Left lung (tissue), 10 donors: ENCODE results near the gene ACTBL2. TPM values are rescaled to one million over a fixed set of nuclear protein-coding genes. Genes with fewer than 3 reads are reported as not detected.
"Not testable (repeated sequence)": the region's sequence is repeated elsewhere in the genome, so short reads cannot be mapped to it uniquely, and the experiment has no call there.

Experiments
- ATAC-seq: fragments of 200-7000 bp; cut with Tn5 transposase; one replicate; pipeline ENCODE4 v1.9.1; 2020; ENCODE audit warnings: moderate library complexity
- DNase-seq, 4 donors: peaks; one replicate each; pipeline ENCODE4 v3.0.0-alpha.2; 2013 to 2020
- H3K27ac ChIP-seq, 2 donors: fragments of 200-600 bp; sonication (generic) in 1 of 2; one replicate each; pipeline versions ENCODE4 v1.5.0 to v1.8.0; 2020 to 2021
- H3K27me3 ChIP-seq, 2 donors: fragments of 200-600 bp; sonication (generic) in 1 of 2; one replicate each; pipeline versions ENCODE4 v1.5.0 to v1.8.0; 2020 to 2021
- H3K36me3 ChIP-seq, 2 donors: fragments of 200-600 bp; sonication (generic) in 1 of 2; one replicate each; pipeline versions ENCODE4 v1.5.0 to v1.8.0; 2020 to 2021
- H3K4me1 ChIP-seq, 2 donors: fragments of 200-600 bp; one replicate each; pipeline ENCODE4 v1.8.0; 2021
- H3K4me3 ChIP-seq, 2 donors: fragments of 200-600 bp; sonication (generic) in 1 of 2; one replicate each; pipeline versions ENCODE4 v1.5.0 to v1.8.0; 2020 to 2021; ENCODE audit warnings: mild to moderate bottlenecking in 1 of 2
- H3K9me3 ChIP-seq, 2 donors: fragments of 200-600 bp; sonication (generic) in 1 of 2; one replicate each; pipeline versions ENCODE4 v1.5.0 to v1.8.0; 2020 to 2021
- intact Hi-C, 2 donors: fragments of 100-400 bp; cut with DNase I; formaldehyde crosslinking; loops; one replicate each; pipeline versions ENCODE4 v1.11.2 to v1.14.2; 2022
- polyA plus RNA-seq, 6 donors: library from polyadenylated mRNA; unstranded; fragments of 120-200 nt; gene quantifications; one replicate each; pipeline ENCODE4 v1.2.1, GENCODE V29; 2013; ENCODE audit not compliant: insufficient read length in 6 of 6
- total RNA-seq, 2 donors: library from RNA; stranded (reverse); fragmentation: NEBNext Ultra II Directional; extraction: Animal tissue kit (Norgen Biotek cat#: 25700); gene quantifications; one replicate each; pipeline ENCODE4 v1.2.1, GENCODE V29; 2021
- TF ChIP-seq, protein P1 (sequence below), 2 donors: fragments of 200-600 bp; sonication (generic) in 1 of 2; IDR thresholded peaks; one replicate each; pipeline versions ENCODE4 v1.5.0 to v1.8.0; 2021; ENCODE audit warnings: antibody characterized with exemption in 2 of 2
- donor health status: DM: no; HTN: yes; CAD: no.
- donor health status: DM: no; HTN: no; CAD: no.

Gene ACTBL2
- total and polyA plus RNA-seq, 8 donors: 0.16 to 0.29 TPM; not detected in 6

DNA sequence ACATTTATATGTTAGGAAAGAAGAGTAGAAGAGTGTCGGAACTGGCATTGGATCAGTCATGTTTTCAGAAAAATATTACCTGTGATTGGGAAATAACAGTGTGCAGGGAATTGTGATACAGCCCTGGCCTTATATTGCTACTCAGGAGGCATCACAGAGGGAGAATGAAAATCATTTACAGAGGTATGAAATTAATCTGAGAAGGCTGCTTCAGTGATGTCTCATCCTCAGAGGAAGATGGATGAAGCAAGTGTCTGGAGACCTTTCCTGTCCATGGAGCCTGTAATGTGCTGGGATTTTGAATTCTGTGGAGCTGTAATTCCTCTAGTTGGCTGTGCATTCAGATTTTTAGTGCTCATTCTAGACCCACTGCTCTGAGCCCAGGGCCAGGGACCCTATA, 3.8 kb downstream of the ACTBL2 start:
- H3K9me3 ChIP-seq: peaks cover 0 to 5% of the 10 kb centered on the region in 2 donors
- TF ChIP-seq, protein P1, sequence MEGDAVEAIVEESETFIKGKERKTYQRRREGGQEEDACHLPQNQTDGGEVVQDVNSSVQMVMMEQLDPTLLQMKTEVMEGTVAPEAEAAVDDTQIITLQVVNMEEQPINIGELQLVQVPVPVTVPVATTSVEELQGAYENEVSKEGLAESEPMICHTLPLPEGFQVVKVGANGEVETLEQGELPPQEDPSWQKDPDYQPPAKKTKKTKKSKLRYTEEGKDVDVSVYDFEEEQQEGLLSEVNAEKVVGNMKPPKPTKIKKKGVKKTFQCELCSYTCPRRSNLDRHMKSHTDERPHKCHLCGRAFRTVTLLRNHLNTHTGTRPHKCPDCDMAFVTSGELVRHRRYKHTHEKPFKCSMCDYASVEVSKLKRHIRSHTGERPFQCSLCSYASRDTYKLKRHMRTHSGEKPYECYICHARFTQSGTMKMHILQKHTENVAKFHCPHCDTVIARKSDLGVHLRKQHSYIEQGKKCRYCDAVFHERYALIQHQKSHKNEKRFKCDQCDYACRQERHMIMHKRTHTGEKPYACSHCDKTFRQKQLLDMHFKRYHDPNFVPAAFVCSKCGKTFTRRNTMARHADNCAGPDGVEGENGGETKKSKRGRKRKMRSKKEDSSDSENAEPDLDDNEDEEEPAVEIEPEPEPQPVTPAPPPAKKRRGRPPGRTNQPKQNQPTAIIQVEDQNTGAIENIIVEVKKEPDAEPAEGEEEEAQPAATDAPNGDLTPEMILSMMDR (IDR thresholded peaks at IDR 0.05): no peak
- no peaks in the 10 kb centered on the region for H3K4me1 ChIP-seq
- no peaks in the 10 kb centered on the region for H3K27me3 ChIP-seq
- H3K27ac ChIP-seq: no peak overlapping the region
- ATAC-seq: no peak
- no peaks in the 10 kb centered on the region for H3K36me3 ChIP-seq
- DNase-seq: no peak
- intact Hi-C loops: no loop called here
- H3K4me3 ChIP-seq: no peak overlapping the region

DNA sequence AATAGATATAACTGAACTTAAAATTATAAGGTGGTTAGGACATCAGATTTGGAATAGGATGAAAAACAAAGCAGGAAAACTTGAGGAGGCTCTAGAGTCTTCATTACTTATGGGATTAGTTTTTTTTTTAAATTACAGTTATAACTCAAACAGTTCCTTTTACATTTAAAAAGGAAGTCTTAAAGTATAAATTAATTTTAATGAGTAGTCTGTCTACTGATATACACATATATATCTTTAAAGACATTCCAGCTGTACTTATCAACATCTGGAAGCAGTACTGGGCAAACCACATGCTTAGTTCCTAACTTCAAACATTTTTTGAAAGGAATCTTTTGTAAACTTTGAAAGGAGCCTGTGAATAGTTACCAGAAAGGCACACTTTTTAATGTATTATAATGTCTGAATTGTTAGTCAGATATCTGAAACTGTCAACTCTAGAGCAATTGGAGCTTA, 6.0 kb downstream of the ACTBL2 start:
- Histone ChIP-seq H3K27ac (no peak overlapping the region), H3K36me3 (no peaks in the 10 kb centered on the region), H3K4me1 (no peaks in the 10 kb centered on the region), H3K9me3 (peaks cover 0 to 5% of the 10 kb centered on the region in 2 donors), H3K27me3 (no peaks in the 10 kb centered on the region), H3K4me3 (no peak overlapping the region)
- TF ChIP-seq, protein P1 (IDR thresholded peaks at IDR 0.05): no peak
- DNase-seq (no peak), ATAC-seq (no peak)
- intact Hi-C loops: no loop called here

DNA sequence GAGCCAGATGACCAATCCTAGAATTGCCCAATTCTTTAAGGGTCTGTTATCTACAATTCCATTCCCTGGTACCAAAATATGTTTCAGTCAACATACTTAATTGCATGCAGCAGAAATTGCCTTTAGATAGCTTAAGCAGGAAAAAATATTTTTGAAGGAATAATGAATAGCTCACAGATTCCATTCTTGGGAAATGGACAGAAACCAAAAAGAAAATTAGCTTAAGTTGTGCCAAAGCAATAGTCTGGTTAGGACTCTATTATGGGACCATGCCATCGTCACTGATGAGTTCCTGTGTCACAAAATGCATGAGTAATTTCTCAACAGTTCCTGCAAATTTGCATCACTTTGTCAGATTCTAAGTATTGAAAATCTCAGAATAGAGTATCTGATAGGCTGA, 12.3 kb downstream of the ACTBL2 start:
- DNase-seq: no peak
- TF ChIP-seq, protein P1 (IDR thresholded peaks at IDR 0.05): no peak
- Histone ChIP-seq H3K27me3 (no peaks in the 10 kb centered on the region), H3K4me3 (no peak overlapping the region), H3K9me3 (no peaks in the 10 kb centered on the region), H3K27ac (no peak overlapping the region), H3K36me3 (no peaks in the 10 kb centered on the region), H3K4me1 (no peaks in the 10 kb centered on the region)
- no peak for ATAC-seq
- intact Hi-C loops: no loop called here

DNA sequence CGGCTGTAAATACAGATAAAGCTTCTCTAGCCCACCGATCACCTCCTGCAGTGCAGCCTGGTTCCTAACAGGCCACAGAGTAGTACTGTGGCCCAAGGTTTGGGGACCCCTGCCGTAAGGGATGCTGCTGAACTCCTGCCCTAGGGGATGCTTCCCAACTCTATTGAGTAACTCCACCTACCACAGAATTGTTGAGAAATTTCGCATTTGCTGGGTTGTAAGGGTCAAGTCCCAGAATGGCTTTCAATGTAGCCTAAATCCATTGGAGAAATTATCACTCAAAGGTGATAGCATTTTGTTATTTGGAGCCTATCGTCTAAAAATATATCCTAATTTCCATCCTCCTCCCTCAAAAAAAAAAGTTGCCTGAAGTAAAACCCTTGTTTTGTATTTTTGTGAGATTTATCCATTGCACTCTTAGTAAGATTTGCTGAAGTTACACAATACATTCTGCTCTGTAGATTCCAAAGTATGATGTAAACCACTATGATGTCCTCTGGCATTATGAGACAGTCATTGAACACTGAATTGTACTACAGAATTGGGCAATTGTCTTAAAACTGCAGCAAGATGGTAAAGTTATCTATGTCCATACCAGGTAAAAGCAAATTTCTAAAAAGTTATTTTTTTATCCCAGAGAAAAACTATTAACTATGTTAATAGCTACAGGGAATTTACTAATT, 14.0 kb downstream of the ACTBL2 start:
- TF ChIP-seq, protein P1 (IDR thresholded peaks at IDR 0.05): no peak
- no peak overlapping the region for H3K27ac ChIP-seq
- no peaks in the 10 kb centered on the region for H3K27me3 ChIP-seq
- DNase-seq: peak in 1 of 4 donors; percentile 54
- no peak overlapping the region for H3K4me3 ChIP-seq
- H3K36me3 ChIP-seq: no peaks in the 10 kb centered on the region
- no peak for ATAC-seq
- H3K9me3 ChIP-seq: no peaks in the 10 kb centered on the region
- no peaks in the 10 kb centered on the region for H3K4me1 ChIP-seq
- intact Hi-C loops: no loop called here

DNA sequence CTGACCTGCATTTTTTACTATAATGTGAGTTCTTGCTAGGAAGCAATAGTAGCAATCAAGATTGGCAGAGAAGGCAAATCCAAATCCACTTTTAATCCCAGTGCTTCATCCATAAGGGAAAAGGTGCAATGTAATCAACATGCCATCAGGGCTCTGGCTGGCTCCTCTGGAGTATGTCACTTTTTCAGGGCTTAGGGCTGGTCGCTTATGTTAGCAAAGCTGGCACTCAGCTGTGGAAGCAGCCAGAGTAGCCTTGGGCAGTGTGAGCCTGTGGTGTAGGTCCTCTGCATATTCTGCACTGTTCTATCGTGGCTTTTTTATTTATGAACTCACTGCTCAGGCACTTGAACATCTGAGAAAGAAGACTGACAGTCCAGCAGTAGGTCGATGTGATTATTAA, 16.1 kb downstream of the ACTBL2 start:
- DNase-seq (no peak), ATAC-seq (no peak)
- H3K36me3 ChIP-seq: no peaks in the 10 kb centered on the region
- no peaks in the 10 kb centered on the region for H3K4me1 ChIP-seq
- no peaks in the 10 kb centered on the region for H3K9me3 ChIP-seq
- TF ChIP-seq, protein P1 (IDR thresholded peaks at IDR 0.05): no peak
- no peaks in the 10 kb centered on the region for H3K27me3 ChIP-seq
- intact Hi-C loops: no loop called here
- H3K27ac ChIP-seq: no peak overlapping the region
- no peak overlapping the region for H3K4me3 ChIP-seq

DNA sequence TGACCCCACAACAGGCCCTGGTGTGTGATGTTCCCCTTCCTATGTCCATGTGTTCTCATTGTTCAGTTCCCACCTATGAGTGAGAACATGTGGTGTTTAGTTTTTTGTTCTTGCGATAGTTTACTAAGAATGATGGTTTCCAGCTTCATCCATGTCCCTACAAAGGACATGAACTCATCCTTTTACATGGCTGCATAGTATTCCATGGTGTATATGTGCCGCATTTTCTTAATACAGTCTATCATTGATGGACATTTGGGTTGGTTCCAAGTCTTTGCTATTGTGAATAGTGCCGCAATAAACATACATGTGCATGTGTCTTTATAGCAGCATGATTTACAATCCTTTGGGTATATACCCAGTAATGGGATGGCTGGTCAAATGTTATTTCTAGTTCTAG, 22.6 kb downstream of the ACTBL2 start:
- H3K4me3 ChIP-seq, DNase-seq, ATAC-seq, intact Hi-C loops, H3K36me3 ChIP-seq, H3K9me3 ChIP-seq, H3K27me3 ChIP-seq, H3K4me1 ChIP-seq, H3K27ac ChIP-seq: not testable (repeated sequence)
